ACHN (cell line): ENCODE measurements around the gene DNMT3L.
"Not testable (repeated sequence)": the region's sequence is repeated elsewhere in the genome, so short reads cannot be mapped to it uniquely, and the experiment has no call there.

Source experiments
- DNase-seq: peaks from one replicate; pipeline ENCODE4 v3.0.0-alpha.2; 2015
- in situ Hi-C: cut with HindIII; loops from 2 replicates; pipeline ENCODE4 v1.10.0; 2017; ENCODE audit warnings: low sequenced_read_pairs, low pct_ligation_motif_present, low pct_unique_long_range_greater_than_20kb

DNMT3L gene

DNA sequence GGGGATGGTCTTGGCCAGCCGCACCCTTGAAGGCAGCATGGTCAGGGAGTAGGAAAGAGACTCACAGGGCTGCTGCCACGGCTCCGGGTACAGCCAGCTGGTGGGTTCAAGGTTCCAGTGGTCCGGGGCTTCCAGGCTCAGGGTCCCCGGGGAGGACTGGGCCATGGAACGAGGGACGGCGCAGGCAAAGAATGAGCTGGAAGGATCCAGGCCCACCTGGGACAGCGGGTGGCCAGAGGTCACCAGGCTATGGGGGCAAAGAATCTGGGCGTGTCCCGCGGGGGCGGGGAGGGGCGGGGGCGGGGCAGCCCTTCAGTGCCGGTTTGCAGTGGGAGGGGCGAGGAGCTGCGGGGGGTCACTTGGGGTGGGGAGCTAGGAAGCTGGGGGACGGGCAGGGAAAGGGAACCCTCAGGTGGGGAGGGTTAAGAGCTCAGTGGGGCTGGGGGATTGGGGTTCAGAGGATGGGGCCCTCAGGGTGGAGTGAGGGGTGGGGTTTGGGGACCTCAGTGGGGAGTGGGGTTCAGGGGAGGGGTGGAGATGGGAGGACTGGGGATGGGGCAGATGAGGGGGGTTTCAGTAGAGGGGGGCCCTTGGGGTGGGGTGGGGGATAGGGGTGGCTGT is at the start of gene DNMT3L:
TSS of gene DNMT3L (minus strand) at position 223 of the 621 bp plus-strand sequence. CDS start 638 bp downstream, outside the sequence.
- in situ Hi-C loops = no loop called here

DNA sequence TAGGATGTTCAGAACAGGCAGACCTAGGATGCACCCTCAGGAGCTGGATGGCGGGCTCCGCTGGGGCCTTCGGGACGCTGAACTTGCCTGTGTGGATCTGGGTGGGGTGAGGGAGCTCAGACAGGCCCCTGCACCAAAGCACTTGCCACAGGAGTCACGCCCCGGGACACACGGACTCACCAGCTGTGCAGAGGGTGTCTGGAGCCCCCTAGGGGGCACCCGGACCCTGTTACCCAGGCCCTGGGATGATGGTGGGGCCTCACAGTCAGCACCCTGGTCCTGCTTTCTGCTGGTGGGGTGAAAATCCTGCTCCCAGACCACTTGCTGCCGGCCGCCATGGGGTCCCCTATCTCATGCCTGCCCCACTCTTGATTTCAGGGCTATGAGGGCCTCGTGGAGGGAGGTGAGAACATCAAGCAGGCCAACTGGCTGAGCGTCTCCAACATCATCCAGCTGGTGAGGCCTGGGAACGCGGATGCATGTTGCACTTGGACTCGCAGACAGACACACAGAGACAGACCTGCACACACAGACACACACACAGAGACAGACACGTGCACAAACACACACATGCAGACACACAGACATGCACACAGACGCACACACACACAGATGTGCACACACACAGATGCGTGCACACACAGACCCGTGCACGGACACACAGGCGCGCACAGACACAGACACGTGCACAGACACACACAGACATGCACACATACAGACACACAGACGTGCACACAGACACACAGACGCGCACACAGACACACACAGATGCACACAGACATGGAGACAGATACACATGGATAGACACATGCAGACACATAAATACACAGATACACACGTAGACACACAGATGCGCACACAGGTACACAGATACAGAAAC is 49.2 kb upstream of the DNMT3L start:
- DNase-seq = no peak
- in situ Hi-C loops = no loop called here

More for the DNA sequence above, at the start of gene DNMT3L:
- DNase-seq = no peak

DNA sequence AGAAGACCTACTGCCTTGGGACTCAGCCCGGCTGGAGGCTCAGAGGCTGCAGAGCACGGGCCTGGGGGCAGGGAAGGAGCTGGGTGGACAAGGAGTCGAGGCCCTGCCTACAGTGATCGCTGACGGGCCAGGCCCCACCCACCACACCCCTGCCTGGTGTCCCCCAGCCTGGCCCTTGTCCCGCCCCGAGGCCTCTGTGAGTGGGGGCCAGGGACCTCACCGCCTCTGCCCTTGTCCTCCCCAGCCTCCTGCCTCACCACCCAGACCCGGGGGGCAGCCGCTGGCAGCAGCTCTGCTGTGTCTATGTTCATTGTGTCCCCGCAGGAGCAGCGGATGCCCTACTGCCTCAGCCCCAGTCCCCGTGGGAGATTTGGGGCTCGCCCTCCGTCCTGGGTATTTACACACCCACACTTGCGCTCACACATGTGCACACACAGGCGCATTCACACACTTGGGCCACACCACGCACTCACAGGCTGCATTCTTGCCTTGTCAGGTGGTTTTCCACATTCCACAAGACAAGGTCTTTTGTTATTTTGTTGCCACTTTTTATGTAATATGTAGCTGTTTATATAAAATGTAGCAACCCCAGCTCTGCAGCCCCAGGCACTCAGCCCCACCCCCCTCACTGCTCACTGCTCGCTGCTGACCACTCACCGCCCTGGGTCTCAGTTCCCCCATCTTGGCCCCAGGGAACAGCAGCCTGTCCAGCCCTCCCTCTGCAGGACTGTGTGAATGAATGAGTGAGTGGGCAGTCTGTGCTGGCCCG is 45.4 kb upstream of the DNMT3L start:
- in situ Hi-C loops = no loop called here
- no peak for DNase-seq

DNA sequence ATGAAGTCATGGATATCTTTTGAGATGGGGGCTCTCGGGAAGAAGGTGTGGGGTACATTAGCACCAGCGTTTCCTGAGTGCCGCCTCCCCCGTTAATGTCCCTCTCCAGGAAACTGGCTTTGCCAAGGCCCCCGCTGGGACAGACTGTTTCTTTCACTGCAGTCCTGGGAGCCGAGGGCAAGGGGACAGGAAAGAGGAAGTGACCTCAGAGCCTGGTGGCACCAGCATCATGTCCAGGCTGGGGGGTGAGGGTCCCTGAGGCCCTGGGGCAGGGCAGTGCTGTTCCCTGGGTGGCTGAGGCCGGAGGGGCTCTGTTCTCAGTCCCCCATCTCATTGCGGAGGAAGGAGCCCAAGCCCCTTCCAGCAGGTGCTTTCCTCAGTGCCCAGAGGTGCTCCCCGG is 44.0 kb upstream of the DNMT3L start:
- DNase-seq = no peak
- in situ Hi-C loops = no loop called here

DNA sequence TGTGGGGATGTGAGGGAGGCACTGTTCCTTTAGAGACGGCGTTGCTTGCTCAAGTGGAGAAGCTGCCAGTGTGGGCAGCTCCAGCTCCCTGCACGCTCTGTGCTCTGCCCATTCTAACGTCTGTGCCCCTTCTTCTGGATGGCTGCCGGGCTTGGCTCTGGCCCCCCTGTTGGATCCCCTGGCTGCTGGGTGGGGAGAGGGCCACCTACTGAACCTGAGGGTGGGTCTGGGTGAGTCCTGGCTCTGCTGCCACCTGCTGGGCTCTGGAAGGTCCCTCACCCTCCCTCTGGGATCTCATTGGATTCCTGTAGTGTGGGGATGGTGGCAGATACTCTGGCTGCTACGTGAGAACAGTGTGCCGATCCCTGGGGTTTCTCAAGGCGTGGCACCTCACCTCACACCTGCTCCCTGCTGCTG is 43.2 kb upstream of the DNMT3L start:
- in situ Hi-C loops = no loop called here
- DNase-seq = peak; percentile 48

DNA sequence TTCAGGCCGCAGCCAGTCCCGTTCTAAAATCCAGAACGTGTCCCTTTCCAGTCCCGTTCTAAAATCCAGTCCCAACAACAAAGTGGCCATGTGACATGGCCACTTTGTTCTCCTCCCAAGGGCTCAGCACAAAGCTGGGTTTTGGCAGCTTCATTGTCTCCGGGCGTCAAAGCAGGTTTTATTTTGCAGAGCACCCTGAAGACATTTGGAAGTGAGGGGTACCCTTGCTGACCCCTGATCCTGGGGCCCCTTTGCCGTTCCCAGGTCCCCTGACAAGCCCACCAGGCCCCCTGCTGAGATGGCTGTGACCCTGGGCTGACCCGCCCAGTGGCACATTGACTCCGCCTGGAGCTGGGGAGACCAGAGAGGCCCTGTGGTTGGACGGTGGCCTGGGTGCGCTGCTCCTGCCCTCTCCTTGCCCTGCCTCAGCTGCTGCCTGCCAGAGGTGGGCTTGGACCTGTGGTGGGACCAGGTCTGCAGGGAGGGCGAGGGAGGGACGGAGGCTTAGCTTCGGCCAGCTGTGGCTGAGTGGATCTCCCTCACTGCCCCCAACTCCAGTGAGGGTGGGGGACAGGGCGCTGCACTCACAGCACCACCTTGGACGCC is 42.4 kb upstream of the DNMT3L start:
- DNase-seq = no peak
- in situ Hi-C loops = no loop called here

DNA sequence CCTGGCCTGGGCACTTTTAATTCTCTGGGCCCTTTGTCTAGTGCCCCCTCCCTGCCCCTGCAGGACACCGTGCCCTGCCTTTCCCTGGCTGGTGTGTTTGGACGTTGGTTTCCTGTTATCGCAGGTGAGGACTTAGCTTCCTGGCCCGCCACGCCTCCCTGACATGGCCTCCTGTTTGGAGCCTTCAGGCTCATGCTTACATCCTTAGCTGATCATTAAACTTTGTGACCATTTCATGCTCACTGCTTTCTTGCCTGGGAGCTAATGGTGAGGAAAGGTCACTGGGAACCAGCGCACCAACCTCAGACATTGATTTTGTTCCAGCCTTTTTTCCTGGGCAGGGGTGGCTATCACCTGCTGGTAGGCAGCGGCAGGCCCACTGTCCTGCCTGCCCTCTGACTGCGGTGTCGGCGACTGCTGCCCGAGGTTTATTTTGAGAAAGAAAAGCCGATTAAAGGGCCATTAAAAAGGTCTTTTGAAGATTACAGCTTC is 41.8 kb upstream of the DNMT3L start:
- in situ Hi-C loops = no loop called here
- peak; percentile 71 for DNase-seq

DNA sequence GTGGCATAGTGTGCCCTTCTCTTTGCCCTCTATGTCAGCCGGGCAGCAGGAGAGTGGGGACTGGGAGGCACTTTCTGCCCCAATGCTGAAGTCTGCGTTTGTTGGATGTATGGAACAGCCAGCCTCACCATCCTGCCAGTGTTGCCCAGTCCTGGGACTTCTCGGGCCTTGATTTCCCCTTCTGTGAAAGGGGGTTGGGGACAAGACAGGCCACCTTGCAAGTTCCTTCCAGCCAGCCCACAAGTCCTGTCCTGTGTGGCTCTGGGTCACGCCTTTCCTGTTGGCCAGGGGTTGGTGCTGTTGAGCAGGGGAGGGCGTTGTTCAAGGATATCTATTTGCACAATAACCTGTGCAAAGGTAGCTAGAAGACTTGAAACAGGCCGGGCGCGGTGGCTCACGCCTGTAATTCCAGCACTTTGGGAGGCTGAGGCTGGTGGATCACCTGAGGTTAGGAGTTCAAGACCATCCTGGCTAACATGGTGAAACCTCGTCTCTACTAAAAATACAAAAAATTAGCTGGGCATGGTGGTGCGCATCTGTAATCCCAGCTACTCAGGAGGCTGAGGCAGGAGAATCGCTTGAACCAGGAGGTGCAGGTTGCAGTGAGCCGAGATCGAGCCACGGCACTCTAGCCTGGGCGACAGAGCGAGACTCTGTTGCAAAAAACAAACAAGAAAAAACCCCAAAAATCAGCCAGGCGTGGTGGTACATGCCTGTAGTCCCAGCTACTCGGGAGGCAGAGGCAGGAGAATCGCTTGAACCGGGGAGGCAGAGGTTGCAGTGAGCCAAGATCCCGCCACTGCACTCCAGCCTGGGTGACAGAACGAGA is 41.1 kb upstream of the DNMT3L start:
- DNase-seq, in situ Hi-C loops: not testable (repeated sequence)

DNA sequence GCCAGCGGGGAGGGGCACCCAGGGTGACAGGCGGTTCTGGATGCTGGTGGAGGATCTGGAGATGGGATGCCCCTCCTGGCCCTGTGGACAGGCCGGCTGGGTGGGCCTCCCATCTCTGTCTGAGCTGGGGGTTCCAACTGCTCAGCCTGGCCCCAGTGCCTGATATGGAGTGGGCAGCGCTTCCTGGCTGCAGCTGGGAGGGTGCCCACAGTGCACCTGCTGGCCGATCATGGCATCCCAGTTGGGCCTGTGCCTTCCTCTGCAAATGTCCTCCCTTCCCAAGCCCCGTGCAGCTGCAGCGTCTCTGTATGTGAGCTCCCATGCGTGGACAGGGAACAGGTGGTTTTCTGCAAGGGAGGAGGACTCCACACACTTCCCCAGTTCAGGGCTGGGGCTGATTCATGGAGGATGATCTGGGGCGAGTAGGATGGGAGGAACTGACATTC is 40.3 kb upstream of the DNMT3L start:
- DNase-seq = peak; percentile 13
- in situ Hi-C loops = no loop called here

DNA sequence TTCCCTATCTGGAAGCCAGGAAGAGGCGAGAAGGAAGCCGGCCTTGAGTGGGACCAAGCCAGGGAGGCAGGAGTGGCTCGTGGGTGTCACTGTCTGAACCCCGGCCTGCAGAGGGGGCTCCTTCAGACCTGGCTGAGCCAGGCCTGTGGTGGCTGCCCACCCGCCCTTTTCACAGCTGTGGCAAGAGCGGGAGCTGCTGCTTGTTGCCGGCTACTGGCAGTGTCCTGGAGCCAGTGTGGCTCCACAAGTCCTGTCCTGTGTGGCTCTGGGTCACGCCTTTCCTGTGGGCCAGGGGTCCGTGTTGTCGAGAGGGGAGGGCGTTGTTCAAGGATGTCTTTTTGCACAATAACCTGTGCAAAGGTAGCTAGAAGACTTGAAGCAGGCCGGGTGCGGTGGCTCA is 39.4 kb upstream of the DNMT3L start:
- no peak for DNase-seq
- in situ Hi-C loops = no loop called here

DNA sequence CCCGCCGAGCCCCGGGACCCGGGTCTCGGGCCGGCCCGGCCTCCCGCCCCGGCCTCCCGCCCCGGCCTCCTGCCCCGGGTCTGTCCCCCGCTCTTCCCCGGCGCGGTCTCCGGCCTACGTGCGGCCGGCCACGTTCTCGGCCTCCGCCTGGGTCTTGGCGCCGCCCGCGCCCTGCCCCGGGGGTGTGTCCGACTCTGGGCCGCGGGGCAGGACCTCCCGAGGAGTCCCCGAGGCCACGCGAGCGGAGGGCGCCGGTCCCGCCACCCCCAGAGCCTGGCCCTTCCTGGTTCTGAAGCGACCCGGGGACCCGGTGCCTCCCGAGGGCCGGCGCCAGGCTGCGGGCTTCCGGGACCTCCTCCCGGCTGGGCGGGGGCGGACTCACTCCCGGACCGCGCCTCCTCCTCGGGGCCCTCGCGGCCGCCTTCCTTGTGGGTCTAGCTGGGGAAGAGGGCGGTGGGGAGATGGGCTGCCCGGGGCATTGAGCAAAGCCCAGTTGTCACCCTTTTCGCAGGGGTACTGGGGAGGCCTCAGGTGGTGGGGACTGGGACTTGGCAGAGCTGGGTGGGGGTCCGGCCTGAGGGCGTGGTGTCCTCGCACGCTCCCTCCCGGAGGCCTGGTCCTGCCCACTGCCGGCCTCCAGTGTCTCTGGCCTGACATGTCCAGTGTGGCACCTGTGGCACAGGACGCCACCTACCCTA is 38.7 kb upstream of the DNMT3L start:
- in situ Hi-C loops = no loop called here
- DNase-seq = peak; percentile 47

DNA sequence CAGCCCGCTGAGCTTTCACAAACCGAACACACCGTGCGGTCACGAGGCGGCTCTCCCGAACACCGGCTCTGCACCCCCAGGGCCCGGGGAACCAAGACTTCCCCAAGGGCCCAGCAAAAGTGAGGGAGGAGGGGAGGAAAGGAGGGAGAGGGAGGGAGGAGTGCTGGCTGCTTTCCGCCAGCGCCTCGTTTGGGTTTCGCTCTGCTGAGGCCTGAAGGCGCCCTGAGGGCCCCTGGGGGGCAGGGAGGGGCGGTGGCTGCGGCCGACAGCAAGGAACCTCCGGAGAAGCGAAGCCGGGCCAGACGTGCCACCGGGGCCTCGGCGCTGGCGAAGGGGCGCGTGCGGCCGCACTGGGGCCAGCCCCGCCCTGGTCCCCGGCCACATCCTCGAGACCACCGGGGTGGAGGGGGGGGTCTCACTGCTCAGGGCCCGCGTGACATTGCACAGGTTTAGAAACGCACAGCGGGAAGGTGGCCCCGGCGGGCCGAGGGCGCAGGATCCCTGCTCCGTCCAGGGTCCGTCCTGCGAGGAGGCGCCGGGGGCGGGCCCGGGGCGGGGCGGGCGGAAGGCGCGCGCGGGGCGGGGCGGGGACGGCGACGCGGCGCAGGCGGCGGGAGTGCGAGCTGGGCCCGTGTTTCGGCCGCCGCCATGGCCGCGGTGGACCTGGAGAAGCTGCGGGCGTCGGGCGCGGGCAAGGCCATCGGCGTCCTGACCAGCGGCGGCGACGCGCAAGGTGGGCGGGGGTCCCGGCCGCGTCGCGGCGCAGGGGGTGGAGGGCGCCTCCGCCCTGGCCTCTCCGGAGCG is 38.0 kb upstream of the DNMT3L start, which contains the start of gene PFKL:
TSS of gene PFKL (plus strand) at position 596 of the 804 bp plus-strand sequence. CDS start at position 649, 53 bp downstream.
- in situ Hi-C loops = no loop called here
- DNase-seq = peak; percentile 49

DNA sequence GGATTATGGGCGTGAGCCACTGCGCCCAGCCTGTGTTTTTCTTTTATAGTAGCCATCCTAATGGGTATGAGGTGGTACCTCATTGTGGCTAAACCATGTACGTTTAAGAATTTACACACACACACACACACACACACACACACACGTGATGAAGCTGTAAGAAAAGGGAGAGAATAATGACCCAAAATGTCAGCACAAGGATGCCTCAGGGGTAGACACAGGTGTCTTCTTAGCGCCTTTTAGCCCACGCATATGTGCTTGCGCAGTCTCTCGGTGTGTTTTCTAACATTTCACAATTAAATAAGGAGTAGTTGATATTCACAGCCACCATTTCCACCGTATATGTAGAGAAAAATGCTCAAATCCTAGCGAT is 37.4 kb upstream of the DNMT3L start:
- no peak for DNase-seq
- in situ Hi-C loops = no loop called here

DNA sequence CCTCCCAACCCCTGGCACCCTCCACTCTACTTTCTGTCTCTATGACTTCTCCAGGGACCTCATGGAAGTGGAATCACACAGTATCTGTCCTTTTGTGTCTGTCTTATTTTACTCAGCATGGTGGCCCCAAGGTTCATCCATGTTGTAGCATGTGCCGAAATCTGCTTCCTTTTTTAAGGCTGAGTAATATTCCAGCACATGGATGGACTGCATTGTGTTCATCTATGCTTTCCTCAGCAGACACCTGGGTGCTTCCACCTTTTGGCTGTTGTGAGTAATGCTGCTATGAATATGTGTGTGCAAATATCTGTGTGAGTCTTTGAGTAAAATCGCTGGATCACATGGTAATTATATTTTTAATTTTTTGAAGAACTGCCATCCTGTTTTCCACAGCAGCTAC is 36.6 kb upstream of the DNMT3L start:
- in situ Hi-C loops = no loop called here
- DNase-seq = no peak

DNA sequence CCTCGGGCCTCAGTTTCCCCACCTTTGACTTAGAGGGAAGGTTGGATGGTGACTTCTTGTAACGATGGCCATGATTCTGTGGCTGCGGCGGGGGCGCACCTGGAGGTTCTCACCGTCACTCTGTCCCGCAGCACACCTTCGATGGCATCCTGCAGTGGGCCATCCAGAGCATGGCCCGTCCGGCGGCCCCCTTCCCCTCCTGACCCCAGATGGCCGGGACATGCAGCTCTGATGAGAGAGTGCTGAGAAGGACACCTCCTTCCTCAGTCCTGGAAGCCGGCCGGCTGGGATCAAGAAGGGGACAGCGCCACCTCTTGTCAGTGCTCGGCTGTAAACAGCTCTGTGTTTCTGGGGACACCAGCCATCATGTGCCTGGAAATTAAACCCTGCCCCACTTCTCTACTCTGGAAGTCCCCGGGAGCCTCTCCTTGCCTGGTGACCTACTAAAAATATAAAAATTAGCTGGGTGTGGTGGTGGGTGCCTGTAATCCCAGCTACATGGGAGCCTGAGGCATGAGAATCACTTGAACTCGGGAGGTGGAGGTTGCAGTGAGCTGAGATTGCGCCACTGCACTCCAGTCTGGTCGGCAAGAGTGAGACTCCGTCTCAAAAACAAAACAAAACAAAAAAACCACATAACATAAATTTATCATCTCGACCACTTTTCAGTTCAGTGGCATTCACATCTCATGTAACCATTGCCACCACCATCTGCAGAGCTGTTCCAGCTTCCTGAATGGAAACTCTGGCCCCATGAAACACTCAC is 36.0 kb upstream of the DNMT3L start:
- in situ Hi-C loops = no loop called here

DNA sequence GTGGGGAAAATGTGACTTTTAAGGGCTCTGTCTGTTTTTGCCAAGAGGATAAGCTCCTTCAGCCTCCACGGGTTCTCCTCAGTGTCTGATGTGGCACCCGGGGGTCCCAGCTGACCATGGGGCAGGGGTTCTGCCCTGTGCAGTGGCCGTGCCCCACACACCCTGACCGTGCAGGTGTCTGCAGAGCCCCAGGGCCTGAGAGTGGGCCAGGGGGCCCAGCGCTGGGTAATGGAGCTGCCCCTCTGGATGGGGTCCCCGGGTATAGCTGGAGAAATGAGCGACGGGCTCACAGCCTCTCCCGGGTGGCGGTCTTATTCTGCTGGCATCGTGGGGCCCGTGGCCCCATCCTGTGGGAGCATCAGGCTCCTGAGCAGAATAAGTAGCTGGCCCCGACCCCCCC is 35.2 kb upstream of the DNMT3L start:
- no peak for DNase-seq

More for the DNA sequence above, 36.0 kb upstream of the DNMT3L start:
- DNase-seq = peak; percentile 70

More for the DNA sequence above, 35.2 kb upstream of the DNMT3L start:
- in situ Hi-C loops = no loop called here
